HG03103 (cell line): Measurements from ENCODE around the gene MORN2.
A peak's percentile ranks its signal among the peaks of the same experiment; 100 is the strongest.

Experiments
- ATAC-seq: cut with Tn5 transposase; IDR thresholded peaks from one replicate; pipeline ENCODE4 v1.9.1; 2021; ENCODE audit warnings: low read depth; ENCODE audit not compliant: unreplicated experiment

Gene MORN2

GRCh38 chr2:38889045-38889444 is 13.3 kb downstream of the MORN2 start:
- no peak for ATAC-seq

- ATAC-seq, result no peak
These were observed 13.8 kb downstream of the MORN2 start, which contains the start of gene ARHGEF33 for GRCh38 chr2:38889575-38889974. ARHGEF33 (plus strand) TSS chr2:38889875; CDS start chr2:38919448, 29,573 bp downstream.

GRCh38 chr2:38892819-38893218 is 17.0 kb downstream of the MORN2 start:
- ATAC-seq, result no peak

- no peak for ATAC-seq
These were observed 22.5 kb downstream of the MORN2 start for GRCh38 chr2:38898256-38898655.

GRCh38 chr2:38900726-38901125 is 24.9 kb downstream of the MORN2 start:
- no peak for ATAC-seq

- no peak for ATAC-seq
These were observed 29.5 kb downstream of the MORN2 start for GRCh38 chr2:38905251-38905650.

GRCh38 chr2:38907242-38907641 is 31.5 kb downstream of the MORN2 start:
- no peak for ATAC-seq

- ATAC-seq, result peak; percentile 91
These were observed 32.2 kb downstream of the MORN2 start for GRCh38 chr2:38907743-38908562.

GRCh38 chr2:38909872-38910271 is 34.1 kb downstream of the MORN2 start:
- no peak for ATAC-seq

- ATAC-seq, result no peak
These were observed 35.4 kb downstream of the MORN2 start for GRCh38 chr2:38911191-38911590.

- no peak for ATAC-seq
These were observed 36.8 kb downstream of the MORN2 start for GRCh38 chr2:38912619-38913018.

GRCh38 chr2:38922389-38922788 is 46.6 kb downstream of the MORN2 start:
- ATAC-seq, result no peak

GRCh38 chr2:38922902-38923301 is 47.1 kb downstream of the MORN2 start:
- no peak for ATAC-seq

GRCh38 chr2:38925982-38926381 is 50.2 kb downstream of the MORN2 start:
- no peak for ATAC-seq

GRCh38 chr2:38930600-38930999 is 54.8 kb downstream of the MORN2 start:
- ATAC-seq, result no peak
